ENCODE measurements around the gene GNB1L. TPM values are rescaled to one million over a fixed set of nuclear protein-coding genes. Genes with fewer than 3 reads are reported as not detected.

Gene GNB1L
- total and polyA plus RNA-seq, 2 of the 13 experiments (the other 11 are each of a cell fraction or from before 2014, with no cell fraction given) = 2.5 to 7.4 TPM

- TF ChIP-seq ZBTB40 (IDR thresholded peaks at IDR 0.05) = no peak
- no peak for TF ChIP-seq ZBTB40 (CRISPR knock-in tag; IDR thresholded peaks at IDR 0.05)
- no peak for TF ChIP-seq ZNF20 (CRISPR knock-in tag; IDR thresholded peaks at IDR 0.05)
- TF ChIP-seq ZMYM3 (CRISPR knock-in tag; IDR thresholded peaks at IDR 0.05) = peak; percentile 89
- TF ChIP-seq ZKSCAN1 (IDR thresholded peaks at IDR 0.05; ENCODE audit: low read length) = no peak
- no peak for TF ChIP-seq ZNF230 (CRISPR knock-in tag; IDR thresholded peaks at IDR 0.05)
- no peak for TF ChIP-seq ZNF282 (IDR thresholded peaks at IDR 0.05; ENCODE audit: partially characterized antibody)
- no peak for TF ChIP-seq ZSCAN20 (CRISPR knock-in tag; IDR thresholded peaks at IDR 0.05; ENCODE audit: borderline replicate concordance)
- TF ChIP-seq ASH2L (IDR thresholded peaks at IDR 0.05; ENCODE audit: insufficient read length, low read depth, low read length) = no peak
- no peak for TF ChIP-seq SCMH1 (CRISPR knock-in tag; IDR thresholded peaks at IDR 0.05; ENCODE audit: borderline replicate concordance)
- TF ChIP-seq TRIM24 (CRISPR knock-in tag; IDR thresholded peaks at IDR 0.05) = no peak
These were observed 47.0 kb upstream of the GNB1L start (continued) for GRCh38 chr22:19901577-19902244.

All from HepG2 (cell line).